Progenitor cell of endocrine pancreas (in vitro differentiated cells): ENCODE measurements around the gene TMEM239. TPM values are rescaled to one million over a fixed set of nuclear protein-coding genes. Genes with fewer than 3 reads are reported as not detected.
"Not testable (repeated sequence)": the region's sequence is repeated elsewhere in the genome, so short reads cannot be mapped to it uniquely, and the experiment has no call there.

Experiments
- DNase-seq: peaks from one replicate; pipeline ENCODE4 v3.0.0; 2021; ENCODE audit warnings: low spot score; ENCODE audit not compliant: unreplicated experiment
- H3K27ac Mint-ChIP-seq: 2 replicates; pipeline ENCODE4 v1.8.0; 2021; ENCODE audit warnings: mild to moderate bottlenecking, moderate library complexity, mixed read lengths
- H3K27me3 Mint-ChIP-seq: 2 replicates; pipeline ENCODE4 v1.8.0; 2021; ENCODE audit warnings: mixed read lengths
- H3K36me3 Mint-ChIP-seq: 2 replicates; pipeline ENCODE4 v1.8.0; 2022; ENCODE audit warnings: mixed read lengths; ENCODE audit not compliant: insufficient read depth
- H3K4me1 Mint-ChIP-seq: 2 replicates; pipeline ENCODE4 v1.8.0; 2021; ENCODE audit warnings: low read depth, mixed read lengths
- H3K4me3 Mint-ChIP-seq: 2 replicates; pipeline ENCODE4 v1.8.0; 2021; ENCODE audit warnings: low read depth, mild to moderate bottlenecking, moderate library complexity, mixed read lengths
- H3K9me3 Mint-ChIP-seq: 2 replicates; pipeline ENCODE4 v1.8.0; 2021; ENCODE audit warnings: low read depth, mixed read lengths
- total RNA-seq: library from RNA; stranded (reverse); gene quantifications from 2 replicates; pipeline ENCODE4 v1.2.1, GENCODE V29; 2021
- TF ChIP-seq, protein P1 (sequence below): fragments of 200-600 bp; sonication (generic); IDR thresholded peaks from one replicate; pipeline ENCODE4 v1.5.0; 2021; ENCODE audit warnings: antibody characterized with exemption, mild to moderate bottlenecking; ENCODE audit not compliant: unreplicated experiment

TMEM239 gene
- total RNA-seq, 1 donor from 2014 or later: not detected

DNA sequence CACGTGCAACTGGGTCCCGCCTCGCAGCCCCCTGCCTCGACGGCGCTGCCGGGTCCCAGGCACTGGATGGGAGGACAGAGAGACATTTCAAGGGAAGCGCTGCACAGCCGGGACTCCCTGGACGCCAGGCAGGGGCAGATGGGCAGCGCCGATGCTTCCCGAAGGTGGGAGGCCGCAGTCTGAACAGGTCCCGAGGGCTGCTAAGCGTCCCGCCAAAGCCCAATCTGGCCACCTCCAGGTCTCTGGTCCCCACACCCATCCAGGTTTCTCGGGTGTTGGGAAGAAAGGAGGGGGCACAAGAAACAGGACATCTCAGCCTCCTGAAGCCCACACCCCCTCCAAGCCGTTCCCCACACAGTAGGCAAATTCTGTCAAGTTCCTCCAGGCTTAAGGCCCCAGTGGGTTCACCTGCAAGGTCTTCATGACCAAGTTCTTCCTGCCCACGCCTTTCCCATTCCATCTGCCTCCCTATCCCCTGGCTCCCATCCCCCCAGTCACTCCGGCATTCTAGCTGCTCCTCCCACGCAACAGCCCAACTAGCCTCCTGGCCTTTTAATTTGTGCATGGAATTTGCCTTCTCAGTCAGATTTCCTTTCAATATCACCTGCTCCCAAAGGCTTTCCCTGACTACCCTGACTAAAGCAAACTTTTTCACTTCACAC, 10.3 kb upstream of the TMEM239 start:
- no peak for DNase-seq
- peaks cover 7% of the 10 kb centered on the region for H3K4me1 Mint-ChIP-seq
- peaks cover 57% of the 10 kb centered on the region for H3K27me3 Mint-ChIP-seq
- TF ChIP-seq, protein P1, sequence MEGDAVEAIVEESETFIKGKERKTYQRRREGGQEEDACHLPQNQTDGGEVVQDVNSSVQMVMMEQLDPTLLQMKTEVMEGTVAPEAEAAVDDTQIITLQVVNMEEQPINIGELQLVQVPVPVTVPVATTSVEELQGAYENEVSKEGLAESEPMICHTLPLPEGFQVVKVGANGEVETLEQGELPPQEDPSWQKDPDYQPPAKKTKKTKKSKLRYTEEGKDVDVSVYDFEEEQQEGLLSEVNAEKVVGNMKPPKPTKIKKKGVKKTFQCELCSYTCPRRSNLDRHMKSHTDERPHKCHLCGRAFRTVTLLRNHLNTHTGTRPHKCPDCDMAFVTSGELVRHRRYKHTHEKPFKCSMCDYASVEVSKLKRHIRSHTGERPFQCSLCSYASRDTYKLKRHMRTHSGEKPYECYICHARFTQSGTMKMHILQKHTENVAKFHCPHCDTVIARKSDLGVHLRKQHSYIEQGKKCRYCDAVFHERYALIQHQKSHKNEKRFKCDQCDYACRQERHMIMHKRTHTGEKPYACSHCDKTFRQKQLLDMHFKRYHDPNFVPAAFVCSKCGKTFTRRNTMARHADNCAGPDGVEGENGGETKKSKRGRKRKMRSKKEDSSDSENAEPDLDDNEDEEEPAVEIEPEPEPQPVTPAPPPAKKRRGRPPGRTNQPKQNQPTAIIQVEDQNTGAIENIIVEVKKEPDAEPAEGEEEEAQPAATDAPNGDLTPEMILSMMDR: no peak
- H3K4me3 Mint-ChIP-seq: no peak overlapping the region
- no peaks in the 10 kb centered on the region for H3K9me3 Mint-ChIP-seq
- H3K36me3 Mint-ChIP-seq: no peaks in the 10 kb centered on the region
- no peak overlapping the region for H3K27ac Mint-ChIP-seq

DNA sequence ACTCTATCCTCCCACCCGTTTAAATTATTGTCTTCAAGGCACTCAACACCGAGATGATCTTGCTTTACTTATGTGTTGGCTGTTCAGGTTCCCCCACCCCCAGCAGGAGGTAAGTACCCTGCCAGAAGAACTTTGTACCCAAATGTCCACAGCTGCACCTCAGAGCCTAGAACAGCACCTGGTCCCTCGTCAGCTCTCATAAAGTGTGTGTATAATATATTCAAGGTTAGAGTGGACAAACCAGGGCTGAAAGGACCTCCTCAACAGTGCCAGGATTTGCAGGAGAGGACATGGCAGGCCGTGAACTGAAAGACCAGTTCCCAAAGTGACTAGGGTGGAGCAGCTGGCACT, 9.8 kb upstream of the TMEM239 start:
- no peak overlapping the region for H3K4me3 Mint-ChIP-seq

DNA sequence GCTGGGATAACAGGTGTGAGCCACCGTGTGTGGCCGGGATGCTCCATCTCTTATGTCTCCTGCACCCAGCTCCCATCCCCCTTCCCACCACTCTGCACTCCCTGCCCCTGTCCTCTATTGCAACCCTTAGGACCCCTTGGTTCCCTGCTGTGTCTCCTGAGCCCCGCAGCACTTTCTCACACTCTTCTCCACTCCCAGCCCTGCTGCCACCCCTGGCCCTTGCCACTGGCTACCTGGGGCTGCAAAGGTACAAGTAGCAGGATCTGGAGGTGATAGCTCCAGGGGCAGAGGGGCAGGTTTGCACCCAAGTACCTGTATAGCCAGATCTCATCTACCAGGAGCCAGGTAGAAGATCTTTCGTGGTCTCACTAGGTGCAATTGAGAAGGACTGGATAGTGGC, 9.1 kb upstream of the TMEM239 start:
- Mint-ChIP-seq H3K4me3 (no peak overlapping the region), H3K9me3 (peaks cover 3% of the 10 kb centered on the region), H3K36me3 (no peaks in the 10 kb centered on the region), H3K4me1 (peaks cover 1% of the 10 kb centered on the region), H3K27ac (no peak overlapping the region), H3K27me3 (peaks cover 56% of the 10 kb centered on the region)
- TF ChIP-seq, protein P1: no peak
- no peak for DNase-seq

More for the DNA sequence above, 9.8 kb upstream of the TMEM239 start:
- DNase-seq: no peak
- Mint-ChIP-seq H3K9me3 (no peaks in the 10 kb centered on the region), H3K36me3 (no peaks in the 10 kb centered on the region), H3K27ac (no peak overlapping the region), H3K4me1 (peaks cover 3% of the 10 kb centered on the region), H3K27me3 (peaks cover 60% of the 10 kb centered on the region)
- TF ChIP-seq, protein P1: no peak

DNA sequence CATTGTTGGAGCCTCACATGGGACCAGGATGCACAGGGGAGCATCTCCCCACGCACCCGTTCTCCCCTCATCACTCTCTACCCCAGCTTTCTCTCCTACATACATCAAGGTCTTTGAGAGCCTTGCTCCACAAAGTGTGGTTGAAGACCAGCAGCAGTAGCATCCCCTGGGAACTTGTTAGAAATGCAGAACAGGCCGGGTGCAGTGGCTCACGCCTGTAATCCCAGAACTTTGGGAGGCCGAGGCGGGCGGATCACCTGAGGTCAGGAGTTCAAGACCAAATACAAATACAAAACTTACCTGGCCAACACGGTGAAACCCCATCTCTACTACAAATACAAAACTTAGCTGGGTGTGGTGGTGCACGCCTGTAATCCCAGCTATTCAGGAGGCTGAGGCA, 8.2 kb upstream of the TMEM239 start:
- not testable (repeated sequence) for DNase-seq, H3K9me3 Mint-ChIP-seq, H3K4me1 Mint-ChIP-seq, H3K4me3 Mint-ChIP-seq, H3K36me3 Mint-ChIP-seq, H3K27ac Mint-ChIP-seq
- H3K27me3 Mint-ChIP-seq: peaks cover 50% of the 10 kb centered on the region

DNA sequence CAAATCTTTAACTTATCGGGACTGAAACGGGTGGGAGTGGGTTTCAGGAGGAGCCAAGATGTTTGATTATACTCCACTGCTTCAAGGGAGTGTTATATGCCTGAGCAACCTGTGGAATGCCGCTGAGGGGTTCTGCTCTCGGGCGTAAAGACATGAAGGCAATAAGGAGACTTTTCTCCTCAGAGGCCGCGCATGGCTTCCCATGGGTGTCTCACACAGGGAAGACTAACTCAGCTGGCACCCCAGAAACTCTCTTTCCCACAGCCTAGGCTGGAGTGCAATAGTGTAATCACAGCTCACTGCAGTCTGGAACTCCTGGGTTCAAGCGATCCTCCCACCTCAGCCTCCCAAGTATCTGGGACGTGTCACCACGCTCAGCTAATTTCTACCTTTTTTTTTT, 6.5 kb upstream of the TMEM239 start:
- H3K27me3 Mint-ChIP-seq: peaks cover 46% of the 10 kb centered on the region
- no peak overlapping the region for H3K4me3 Mint-ChIP-seq
- no peak for DNase-seq

DNA sequence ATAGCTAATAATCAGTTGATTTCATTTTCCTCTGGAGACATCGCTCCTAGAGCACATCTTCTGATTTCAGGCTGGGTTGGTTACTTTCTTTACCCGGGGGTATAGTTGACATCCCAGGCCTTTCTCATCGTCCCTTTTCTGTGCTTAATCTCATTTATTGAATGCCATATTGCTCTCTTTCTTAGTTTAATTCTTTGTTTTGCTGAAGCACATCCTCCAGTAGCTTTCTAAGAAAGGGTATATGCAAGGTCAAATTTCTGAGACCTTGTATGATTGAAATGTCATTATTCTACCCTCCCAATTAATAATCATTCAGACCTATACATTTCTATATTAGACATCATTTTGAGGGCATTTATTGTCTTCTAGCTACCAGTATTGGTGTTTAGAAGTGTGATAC, 4.0 kb upstream of the TMEM239 start:
- TF ChIP-seq, protein P1: no peak
- no peaks in the 10 kb centered on the region for H3K4me1 Mint-ChIP-seq
- H3K27me3 Mint-ChIP-seq: peaks cover 31% of the 10 kb centered on the region

More for the DNA sequence above, 6.5 kb upstream of the TMEM239 start:
- H3K9me3 Mint-ChIP-seq: peaks cover 9% of the 10 kb centered on the region
- H3K27ac Mint-ChIP-seq: no peak overlapping the region
- peaks cover 1% of the 10 kb centered on the region for H3K4me1 Mint-ChIP-seq
- H3K36me3 Mint-ChIP-seq: no peaks in the 10 kb centered on the region
- TF ChIP-seq, protein P1: no peak

More for the DNA sequence above, 4.0 kb upstream of the TMEM239 start:
- Mint-ChIP-seq H3K36me3 (no peaks in the 10 kb centered on the region), H3K9me3 (peaks cover 9% of the 10 kb centered on the region), H3K4me3 (no peak overlapping the region), H3K27ac (no peak overlapping the region)
- DNase-seq: no peak
